HEK293 (cell line): ENCODE data around the gene PDE3B.

Source experiments
- CTCF ChIP-seq: fragments of 450-650 bp; formaldehyde crosslinking; IDR thresholded peaks from 2 replicates; pipeline ENCODE4 v1.5.1; 2016; ENCODE audit warnings: missing biosample characterization, missing genetic modification characterization
- TCF7L2 ChIP-seq: IDR thresholded peaks from 2 replicates; pipeline ENCODE4 v1.6.1; 2011; ENCODE audit warnings: low read depth, mild to moderate bottlenecking, inconsistent platforms, low read length, moderate library complexity, borderline replicate concordance
- ZBTB21 ChIP-seq: fragments of 450-650 bp; formaldehyde crosslinking; IDR thresholded peaks from 2 replicates; pipeline ENCODE4 v1.5.1; 2017; ENCODE audit warnings: missing biosample characterization, missing genetic modification characterization
- ZEB2 ChIP-seq: fragments of 450-650 bp; formaldehyde crosslinking; IDR thresholded peaks from 2 replicates; pipeline ENCODE4 v1.5.1; 2016; ENCODE audit warnings: missing biosample characterization, missing genetic modification characterization
- ZNF174 ChIP-seq: fragments of 450-650 bp; formaldehyde crosslinking; IDR thresholded peaks from 2 replicates; pipeline ENCODE4 v1.5.0; 2017; ENCODE audit warnings: missing biosample characterization, mild to moderate bottlenecking, missing genetic modification characterization
- ZNF501 ChIP-seq: fragments of 450-650 bp; formaldehyde crosslinking; IDR thresholded peaks from 2 replicates; pipeline ENCODE4 v1.5.1; 2016; ENCODE audit warnings: missing biosample characterization, missing genetic modification characterization
- ZNF610 ChIP-seq: fragments of 450-650 bp; formaldehyde crosslinking; IDR thresholded peaks from 2 replicates; pipeline ENCODE4 v1.5.1; 2016; ENCODE audit warnings: missing biosample characterization, missing genetic modification characterization, borderline replicate concordance
- ZNF626 ChIP-seq: fragments of 450-650 bp; sonication (Bioruptor Pico); formaldehyde crosslinking; IDR thresholded peaks from 2 replicates; pipeline ENCODE4 v1.5.1; 2018; ENCODE audit warnings: missing biosample characterization, missing genetic modification characterization, inconsistent platforms
- ZNF747 ChIP-seq: fragments of 450-650 bp; formaldehyde crosslinking; IDR thresholded peaks from 2 replicates; pipeline ENCODE4 v1.5.1; 2016; ENCODE audit warnings: missing biosample characterization, missing genetic modification characterization

GRCh38 chr11:14644226-14645014 is 816 bp downstream of the PDE3B start:
- no peak; the same call in 1 of the 2 replicates for TF ChIP-seq CTCF (tag by site-specific recombination)
- TF ChIP-seq ZNF174 (tag by site-specific recombination) = no peak
- no peak for TF ChIP-seq TCF7L2
- no peak for TF ChIP-seq ZEB2
- TF ChIP-seq ZNF501 (tag by site-specific recombination) = no peak
- no peak for TF ChIP-seq ZNF610
- no peak for TF ChIP-seq ZBTB21
- no peak for TF ChIP-seq ZNF626
- TF ChIP-seq ZNF747 = no peak
